GM19193 (cell line): ENCODE measurements around the gene PER3.

Experiments
- POLR2A ChIP-seq: IDR thresholded peaks from 4 replicates; pipeline ENCODE4 v1.6.1; 2011; ENCODE audit not compliant: insufficient read depth, insufficient read length; ENCODE audit errors: extremely low read depth

Gene PER3

GRCh38 chr1:7769673-7770412 lies 14.2 kb upstream of the PER3 start:
- TF ChIP-seq POLR2A = no peak

- no peak for TF ChIP-seq POLR2A
Observed at GRCh38 chr1:7770669-7770996, 13.5 kb upstream of the PER3 start.

- TF ChIP-seq POLR2A = peak; percentile 66
Observed at GRCh38 chr1:7770997-7771822, 12.9 kb upstream of the PER3 start, which contains the start of gene VAMP3. Gene VAMP3 (plus strand): TSS chr1:7771296. CDS start chr1:7771384, 88 bp downstream.

DNA sequence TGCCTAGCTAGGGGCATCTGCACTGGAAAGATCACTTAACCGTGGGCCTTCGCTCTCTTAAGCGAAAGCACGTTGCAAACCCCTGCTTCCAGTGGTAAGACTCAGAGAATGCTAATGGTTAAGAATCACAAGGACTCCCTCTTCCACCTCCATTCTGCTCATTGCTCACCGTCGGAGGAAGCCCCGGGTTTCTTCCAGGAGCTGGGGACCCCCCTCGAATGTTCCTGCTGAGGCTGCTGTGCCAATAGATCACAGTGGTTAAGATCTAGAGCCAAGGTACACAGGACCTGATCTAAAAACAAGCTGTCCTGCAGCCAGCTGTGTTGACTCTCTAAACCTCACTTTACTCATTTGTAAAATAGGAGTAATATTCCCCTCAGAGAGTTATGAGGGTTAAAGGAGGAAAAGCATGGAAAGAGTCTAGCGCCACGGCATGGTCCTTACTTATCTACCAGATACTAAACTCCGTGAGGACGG lies 12.2 kb upstream of the PER3 start:
- TF ChIP-seq POLR2A = no peak

DNA sequence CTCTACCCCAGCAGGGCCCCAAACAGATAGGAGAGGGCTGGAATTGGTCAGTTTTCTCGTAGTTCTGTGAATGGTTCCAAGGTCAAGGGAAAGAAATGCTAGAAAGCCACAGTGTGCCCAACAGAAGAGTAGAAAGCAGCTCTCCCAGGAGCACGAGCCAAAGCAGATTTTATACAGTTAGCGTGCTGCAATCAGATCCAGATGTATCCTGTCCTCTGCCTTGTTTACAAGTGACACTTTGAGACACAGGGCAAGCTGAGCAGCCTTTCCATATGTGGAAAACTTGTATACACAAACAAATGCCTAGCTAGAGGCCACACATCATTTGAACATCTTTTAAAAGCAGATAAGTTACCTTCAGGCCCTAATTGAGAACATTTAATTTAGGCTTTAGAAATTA lies 6.5 kb upstream of the PER3 start:
- no peak for TF ChIP-seq POLR2A

DNA sequence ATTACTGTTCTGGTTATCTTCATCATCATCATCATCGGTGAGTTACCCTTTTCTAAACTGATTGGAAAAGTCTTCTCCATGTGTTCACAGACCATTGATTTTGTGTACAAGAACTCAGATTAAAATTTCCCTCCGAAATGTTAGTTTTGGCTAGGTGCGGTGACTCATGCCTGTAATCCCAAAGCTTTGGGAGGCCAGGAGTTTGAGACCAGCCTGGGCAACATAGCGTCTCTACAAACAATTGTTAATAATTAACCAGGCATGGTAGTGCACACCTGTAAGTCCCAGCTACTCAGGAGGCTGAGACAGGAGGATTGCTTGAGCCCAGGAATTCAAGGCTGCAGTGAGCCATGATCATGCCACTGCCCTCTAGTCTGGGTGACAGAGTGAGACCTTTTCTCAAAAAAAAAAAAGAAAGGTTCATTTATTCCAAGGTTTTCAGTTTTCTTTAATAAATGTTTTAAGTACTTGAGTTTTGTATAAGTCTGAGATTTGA lies 5.9 kb upstream of the PER3 start:
- TF ChIP-seq POLR2A = no peak

- no peak for TF ChIP-seq POLR2A
Observed at GRCh38 chr1:7780976-7781375, 3.1 kb upstream of the PER3 start.

GRCh38 chr1:7781501-7781900 lies 2.6 kb upstream of the PER3 start:
- no peak for TF ChIP-seq POLR2A

- no peak for TF ChIP-seq POLR2A
Observed at GRCh38 chr1:7781923-7782495, 2.1 kb upstream of the PER3 start.

DNA sequence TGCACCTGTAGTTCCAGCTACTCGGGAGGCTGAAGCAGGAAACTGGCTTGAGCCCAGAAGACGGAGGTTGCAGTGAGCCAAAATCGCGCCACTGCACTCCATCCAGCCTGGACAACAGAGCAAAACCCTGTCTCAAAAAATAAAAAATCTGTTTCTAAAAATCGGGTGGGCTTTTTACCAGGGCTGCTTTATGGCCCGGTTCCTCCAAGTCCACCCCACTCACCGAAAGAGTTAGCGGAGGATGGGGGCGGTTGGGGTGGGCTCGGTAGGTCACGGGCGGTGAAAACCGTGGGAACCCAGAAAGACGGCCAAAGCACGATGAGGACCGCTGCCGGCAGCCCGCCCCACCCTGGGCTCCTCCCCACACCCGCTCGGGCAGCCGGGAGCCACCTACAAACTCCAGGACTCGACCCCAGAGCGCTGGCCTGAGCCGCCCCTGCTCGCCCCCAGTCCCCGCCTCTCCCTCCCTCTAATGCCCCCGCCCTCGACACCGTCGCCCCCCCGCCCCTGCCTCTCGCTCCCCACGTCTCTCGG lies 846 bp upstream of the PER3 start:
- no peak for TF ChIP-seq POLR2A

GRCh38 chr1:7784492-7785071 lies 491 bp downstream of the PER3 start:
- no peak for TF ChIP-seq POLR2A

DNA sequence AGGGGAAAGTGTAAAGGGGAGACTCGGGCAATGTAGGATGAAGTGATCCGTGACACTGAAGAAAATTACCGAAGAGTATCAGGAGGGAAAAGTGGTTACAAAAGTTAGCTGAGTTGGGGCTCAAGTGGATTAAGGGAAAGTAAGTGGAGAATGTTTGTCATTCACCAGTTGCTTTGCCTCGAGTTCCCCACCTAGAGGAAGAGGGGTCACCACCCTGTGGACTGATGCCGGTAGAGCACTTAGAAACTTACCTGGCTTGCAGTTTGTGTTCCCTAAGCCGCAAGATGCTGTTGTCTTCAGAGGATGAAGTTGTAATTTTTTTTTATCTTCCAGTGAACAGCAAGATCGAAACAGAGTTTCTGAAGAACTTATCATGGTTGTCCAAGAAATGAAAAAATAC lies 1.0 kb downstream of the PER3 start:
- TF ChIP-seq POLR2A = no peak

DNA sequence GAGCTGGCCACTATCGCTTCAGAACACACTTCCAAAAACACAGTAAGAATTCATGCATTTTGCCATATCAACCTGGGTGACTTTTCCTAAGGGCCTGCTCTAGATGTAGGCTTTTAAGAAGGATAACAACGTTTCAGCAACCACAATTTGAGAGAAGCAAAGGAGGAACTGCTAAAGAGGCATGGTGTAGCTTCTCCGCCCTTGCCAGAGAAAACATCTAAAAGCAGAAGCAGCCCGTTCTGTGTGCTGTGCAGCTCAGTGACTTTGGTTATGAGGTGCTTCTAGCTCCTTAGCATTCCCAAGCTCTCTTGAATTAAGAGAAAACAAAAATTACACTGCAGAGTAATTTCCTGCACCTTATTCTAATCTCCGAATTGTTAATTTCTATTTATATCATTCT lies 2.7 kb downstream of the PER3 start:
- TF ChIP-seq POLR2A = no peak

- TF ChIP-seq POLR2A = no peak
Observed at GRCh38 chr1:7789828-7790227, 5.7 kb downstream of the PER3 start.

DNA sequence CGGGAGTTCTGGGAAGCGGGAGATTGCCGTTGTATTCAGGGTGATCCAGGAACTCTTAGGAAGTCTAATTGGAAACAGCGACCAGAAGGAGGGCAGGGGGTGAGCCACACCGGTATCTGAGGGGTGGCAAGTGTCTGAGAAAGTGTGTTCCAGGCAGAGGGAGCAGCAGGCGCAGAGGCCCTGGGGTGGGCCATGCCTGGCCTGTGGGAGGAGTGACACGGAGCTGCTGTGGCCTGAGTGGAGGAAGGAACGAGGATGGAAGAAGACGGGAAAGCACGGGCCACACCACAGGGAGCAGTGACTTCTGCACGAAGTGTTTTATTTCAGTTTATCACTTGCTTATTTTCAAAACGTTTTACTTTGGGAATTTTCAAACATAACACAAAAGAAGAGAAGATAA lies 11.3 kb downstream of the PER3 start:
- no peak for TF ChIP-seq POLR2A
